H1 (cell line): ENCODE results near the gene GPD1L. TPM values are rescaled to one million over a fixed set of nuclear protein-coding genes. Genes with fewer than 3 reads are reported as not detected.

ENCODE experiments used
- CTCF ChIA-PET: fragments of 300-600 bp; sonication (Branson Sonifier 250); formaldehyde crosslinking; loops from one replicate; lab custom pipeline; 2021; ENCODE audit not compliant: partially characterized antibody; lab: Charles Lee
- POLR2A ChIA-PET: fragments of 300-600 bp; sonication (Branson Sonifier 250); formaldehyde crosslinking; loops from one replicate; lab custom pipeline; 2021; ENCODE audit warnings: inconsistent platforms; ENCODE audit not compliant: partially characterized antibody; lab: Charles Lee
- DNase-seq, 2 experiments: peaks; one replicate each; pipeline versions ENCODE4 v3.0.0 to v3.0.0-alpha.2; 2010 to 2022; ENCODE audit warnings: low spot score in 2 of 2, low read depth in 1 of 2, mixed read lengths in 1 of 2
- FAIRE-seq: peaks from 2 replicates; lab custom pipeline; 2011; peaks lifted over from hg19 to GRCh38; lab: Jason Lieb, UNC
- H2AFZ ChIP-seq: 2 replicates; pipeline ENCODE4 v1.8.1; 2012; ENCODE audit warnings: low read length, inconsistent platforms
- H2AK5ac ChIP-seq: 2 replicates; pipeline ENCODE4 v1.6.1; 2013; ENCODE audit warnings: low read depth, low read length
- H2BK120ac ChIP-seq: replicated peaks from 2 replicates; pipeline ENCODE3; 2013; ENCODE audit warnings: low read depth, low read length, inconsistent platforms
- H2BK12ac ChIP-seq: 2 replicates; pipeline ENCODE4 v1.6.1; 2013; ENCODE audit warnings: low read depth, low read length
- H2BK15ac ChIP-seq: 2 replicates; pipeline ENCODE4 v1.6.1; 2013; ENCODE audit warnings: low read length
- H2BK20ac ChIP-seq: 2 replicates; pipeline ENCODE4 v1.6.1; 2013; ENCODE audit warnings: low read length
- H2BK5ac ChIP-seq: 2 replicates; pipeline ENCODE4 v1.6.1; 2013; ENCODE audit warnings: low read depth, low read length
- H3K14ac ChIP-seq: 2 replicates; pipeline ENCODE4 v1.6.1; 2013; ENCODE audit warnings: inconsistent platforms; ENCODE audit not compliant: insufficient read length
- H3K18ac ChIP-seq: 2 replicates; pipeline ENCODE4 v1.6.1; 2013; ENCODE audit warnings: low read length; ENCODE audit errors: extremely low read depth
- H3K23ac ChIP-seq: 2 replicates; pipeline ENCODE4 v1.6.1; 2013; ENCODE audit warnings: inconsistent platforms; ENCODE audit not compliant: insufficient read length
- H3K23me2 ChIP-seq: 2 replicates; pipeline ENCODE4 v1.6.1; 2013; ENCODE audit warnings: low read depth, low read length
- H3K27ac ChIP-seq: 2 replicates; pipeline ENCODE4 v1.6.1; 2011; ENCODE audit warnings: low read depth, low read length, inconsistent platforms
- H3K27me3 ChIP-seq, 4 experiments: replicated peaks in 1 of 4; 1 replicate in 1 of 4; 2 replicates in 3 of 4; pipeline versions ENCODE4 v1.6.1 to v1.8.1; 2011 to 2013; ENCODE audit warnings: low read length in 3 of 4, mild to moderate bottlenecking in 3 of 4, inconsistent platforms in 2 of 4, mixed read lengths in 2 of 4, moderate library complexity in 1 of 4; ENCODE audit not compliant: control insufficient read depth in 3 of 4, insufficient read depth in 3 of 4; ENCODE audit errors: extremely low read depth in 1 of 4
- H3K36me3 ChIP-seq, 4 experiments: 2 replicates each; pipeline versions ENCODE4 v1.6.1 to v1.8.1; 2011 to 2013; ENCODE audit warnings: mild to moderate bottlenecking in 4 of 4, low read length in 3 of 4, moderate library complexity in 2 of 4, control low read depth in 1 of 4, inconsistent platforms in 1 of 4; ENCODE audit not compliant: insufficient read depth in 4 of 4, control insufficient read depth in 2 of 4
- H3K4ac ChIP-seq: replicated peaks from 2 replicates; pipeline ENCODE3; 2013; ENCODE audit warnings: low read length, low read depth, mixed read lengths, inconsistent platforms; ENCODE audit not compliant: insufficient read length
- H3K4me1 ChIP-seq, 4 experiments: replicated peaks in 1 of 4; 1 replicate in 1 of 4; 2 replicates in 3 of 4; pipeline versions ENCODE4 v1.6.1 to v1.8.1; 2011 to 2013; ENCODE audit warnings: low read length in 3 of 4, inconsistent platforms in 2 of 4, mixed read lengths in 1 of 4; ENCODE audit not compliant: insufficient read depth in 4 of 4, control insufficient read depth in 3 of 4
- H3K4me2 ChIP-seq, 2 experiments: 2 replicates each; pipeline versions ENCODE4 v1.6.1 to v1.8.1; 2011 to 2013; ENCODE audit warnings: low read depth in 2 of 2, low read length in 2 of 2, control low read depth in 1 of 2, inconsistent platforms in 1 of 2, mild to moderate bottlenecking in 1 of 2; ENCODE audit not compliant: insufficient read depth in 1 of 2
- H3K4me3 ChIP-seq, 4 experiments: fragments of 200-600, 300-600 bp in 1 of 4; sonication (generic), shearing (Covaris generic), sonication (Bioruptor Twin) in 1 of 4; 2 replicates each; pipeline versions ENCODE4 v1.5.1 to v1.8.1; 2011 to 2016; ENCODE audit warnings: low read length in 4 of 4, low read depth in 3 of 4, control low read depth in 2 of 4, inconsistent platforms in 2 of 4, mild to moderate bottlenecking in 2 of 4, mixed read lengths in 1 of 4, moderate library complexity in 1 of 4; ENCODE audit not compliant: insufficient read depth in 2 of 4; ENCODE audit errors: extremely low read depth in 1 of 4
- H3K56ac ChIP-seq: replicated peaks from 2 replicates; pipeline ENCODE3; 2013; ENCODE audit warnings: low read depth, mild to moderate bottlenecking, mixed read lengths, low read length, inconsistent platforms; ENCODE audit not compliant: insufficient read length
- H3K79me1 ChIP-seq: 2 replicates; pipeline ENCODE4 v1.6.1; 2013; ENCODE audit warnings: low read depth, low read length, control low read depth
- H3K79me2 ChIP-seq, 2 experiments: 2 replicates each; pipeline versions ENCODE4 v1.6.1 to v1.8.1; 2012 to 2013; ENCODE audit warnings: low read length in 2 of 2, mild to moderate bottlenecking in 2 of 2, inconsistent platforms in 1 of 2; ENCODE audit not compliant: insufficient read depth in 2 of 2, control insufficient read depth in 1 of 2
- H3K9ac ChIP-seq, 4 experiments: replicated peaks in 1 of 4; 1 replicate in 1 of 4; 2 replicates in 3 of 4; pipeline versions ENCODE4 v1.6.1 to v1.8.1; 2011 to 2013; ENCODE audit warnings: low read depth in 3 of 4, low read length in 3 of 4, control low read depth in 2 of 4, mild to moderate bottlenecking in 2 of 4, moderate library complexity in 2 of 4, inconsistent platforms in 1 of 4; ENCODE audit errors: extremely low read depth in 1 of 4
- H3K9me3 ChIP-seq, 2 experiments: 2 replicates each; pipeline versions ENCODE4 v1.6.1 to v1.8.1; 2012 to 2013; ENCODE audit warnings: mild to moderate bottlenecking in 2 of 2, moderate library complexity in 2 of 2, control low read depth in 1 of 2, inconsistent platforms in 1 of 2, low read depth in 1 of 2, low read length in 1 of 2, mixed read lengths in 1 of 2; ENCODE audit not compliant: insufficient read depth in 2 of 2
- H4K20me1 ChIP-seq, 2 experiments: replicated peaks in 1 of 2; 2 replicates each; pipeline versions ENCODE3 to v1.8.1; 2011 to 2013; ENCODE audit warnings: inconsistent platforms in 2 of 2, low read length in 2 of 2, mild to moderate bottlenecking in 1 of 2; ENCODE audit not compliant: insufficient read depth in 2 of 2, control insufficient read depth in 1 of 2
- H4K5ac ChIP-seq: 2 replicates; pipeline ENCODE4 v1.6.1; 2013; ENCODE audit warnings: low read length, low read depth, mixed read lengths, inconsistent platforms; ENCODE audit not compliant: insufficient read length
- H4K8ac ChIP-seq: 2 replicates; pipeline ENCODE4 v1.8.0; 2013; ENCODE audit warnings: mild to moderate bottlenecking, moderate library complexity, low read length, inconsistent platforms; ENCODE audit not compliant: insufficient read depth; ENCODE audit errors: extremely low read depth
- H4K91ac ChIP-seq: replicated peaks from 2 replicates; pipeline ENCODE3; 2013; ENCODE audit warnings: low read length, mixed read lengths, inconsistent platforms; ENCODE audit not compliant: insufficient read length
- BACH1 ChIP-seq: IDR thresholded peaks from 2 replicates; pipeline ENCODE4 v1.6.1; 2012; ENCODE audit warnings: low read length, improper control_type of control experiment
- CREB1 ChIP-seq: IDR thresholded peaks from 2 replicates; pipeline ENCODE4 v1.6.1; 2012; ENCODE audit warnings: inconsistent platforms
- CTCF ChIP-seq, 3 experiments: IDR thresholded peaks; 1 replicate in 2 of 3; 2 replicates in 1 of 3; pipeline versions ENCODE4 v1.5.1 to v1.6.1; 2011; ENCODE audit warnings: low read length in 3 of 3, mild to moderate bottlenecking in 3 of 3, inconsistent platforms in 2 of 3, low read depth in 1 of 3, moderate library complexity in 1 of 3; ENCODE audit not compliant: insufficient read depth in 1 of 3; ENCODE audit errors: control extremely low read depth in 1 of 3
- JUND ChIP-seq: IDR thresholded peaks from 2 replicates; pipeline ENCODE4 v1.6.1; 2011; ENCODE audit warnings: mild to moderate bottlenecking, improper control_type of control experiment, low read length
- MAFK ChIP-seq: IDR thresholded peaks from 2 replicates; pipeline ENCODE4 v1.6.1; 2012; ENCODE audit warnings: low read depth, mild to moderate bottlenecking, improper control_type of control experiment, low read length
- POU5F1 ChIP-seq: IDR thresholded peaks from 2 replicates; pipeline ENCODE4 v1.6.1; 2011; ENCODE audit warnings: low read depth, mild to moderate bottlenecking, low read length, moderate library complexity
- RAD21 ChIP-seq, 2 experiments: IDR thresholded peaks in 1 of 2; conservative IDR thresholded peaks in 1 of 2; 2 replicates each; pipeline ENCODE4 v1.6.1; 2011; ENCODE audit warnings: low read depth in 2 of 2, low read length in 2 of 2, improper control_type of control experiment in 1 of 2, inconsistent platforms in 1 of 2, mild to moderate bottlenecking in 1 of 2, moderate library complexity in 1 of 2
- SIRT6 ChIP-seq: IDR thresholded peaks from one replicate; pipeline ENCODE4 v1.7.1; 2012; ENCODE audit warnings: low read length, inconsistent platforms
- TBP ChIP-seq: IDR thresholded peaks from 2 replicates; pipeline ENCODE4 v1.6.1; 2011; ENCODE audit warnings: low read depth, low read length, improper control_type of control experiment
- TCF12 ChIP-seq: IDR thresholded peaks from 2 replicates; pipeline ENCODE4 v1.6.1; 2011; ENCODE audit warnings: low read depth, mild to moderate bottlenecking, low read length
- YY1 ChIP-seq: IDR thresholded peaks from 2 replicates; pipeline ENCODE4 v1.6.1; 2011; ENCODE audit warnings: low read depth, mild to moderate bottlenecking, low read length
- WGBS, 2 experiments: shearing (Covaris generic) in 1 of 2; methylation state at CpG; one replicate each; pipeline versions ENCODE4 v1.1.6 to v1.1.7; 2013 to 2015; ENCODE audit warnings: low lambda C conversion rate in 2 of 2, mixed read lengths in 2 of 2, inconsistent platforms in 1 of 2, low coverage in 1 of 2, missing lambda C conversion rate in 1 of 2; ENCODE audit not compliant: insufficient replicate concordance in 2 of 2, insufficient coverage in 1 of 2, insufficient read length in 1 of 2; ENCODE audit errors: extremely low coverage in 1 of 2, missing lambda C conversion rate in 1 of 2; 5-methylcytosine and 5-hydroxymethylcytosine counted together
- polyA plus RNA-seq, 7 experiments: library from polyadenylated mRNA; depleted of rRNA in 3 of 7; stranded (reverse) in 5 of 7; unstranded in 2 of 7; fragments of >200 nt in 5 of 7; fragments of 200-250 nt in 2 of 7; gene quantifications; 1 replicate in 5 of 7; 2 replicates in 1 of 7; 4 replicates in 1 of 7; pipeline versions ENCODE4 v1.2.1 to v1.2.3, GENCODE V29; 2011 to 2013; ENCODE audit warnings: missing spikeins in 2 of 7, mixed read lengths in 2 of 7
- total RNA-seq: library from RNA; stranded (reverse); fragmentation: NEBNext Ultra II Directional; extraction: Animal tissue kit (Norgen Biotek cat#: 25700); gene quantifications from 2 replicates; pipeline ENCODE4 v1.2.1, GENCODE V29; 2021

Gene GPD1L
- total and polyA plus RNA-seq, 2 of the 8 experiments (the other 6 are each of a cell fraction or from before 2014, with no cell fraction given) = 2.4 to 8.4 TPM

GRCh38 chr3:32177702-32178198 lies 71.3 kb downstream of the GPD1L start:
- peak overlapping the region; percentile 86; the same call in 1 of the 2 replicates for H2AFZ ChIP-seq
- H3K9ac ChIP-seq = no peak overlapping the region
- H3K9me3 ChIP-seq = no peaks in the 10 kb centered on the region
- FAIRE-seq (peak; percentile 96), DNase-seq (peak in 1 of 2 experiments; percentile 73)
- CTCF ChIA-PET = interaction anchor here (0.7 to 6.2 kb wide), 60 partner anchors 9 to 495 kb away, joined by 3 to 97 read pairs (median 4); partner anchors contain the start of gene CMTM8
- H3K27me3 ChIP-seq = no peaks in the 10 kb centered on the region
- H3K27ac ChIP-seq = no peak overlapping the region
- H3K4me1 ChIP-seq = peaks cover 0 to 3% (median 0%) of the 10 kb centered on the region in 4 experiments; a peak in 1 of 7 replicates
- H2AK5ac ChIP-seq = no peak overlapping the region
- H2BK15ac ChIP-seq = 0 out of 2 replicates have a peak overlapping the region, but pooled peaks have one; percentile 18
- no peak overlapping the region for H4K91ac ChIP-seq
- no peak overlapping the region for H3K4me3 ChIP-seq
- no peak overlapping the region for H4K5ac ChIP-seq
- no peak overlapping the region for H2BK120ac ChIP-seq
- no peak overlapping the region for H3K14ac ChIP-seq
- H4K8ac ChIP-seq = no peak overlapping the region
- no peak overlapping the region for H3K23ac ChIP-seq
- no peaks in the 10 kb centered on the region for H3K79me2 ChIP-seq
- peak overlapping the region; percentile 50; the same call in 1 of the 2 replicates for H2BK12ac ChIP-seq
- H3K18ac ChIP-seq = no peak overlapping the region
- POLR2A ChIA-PET = no interaction called here
- no peak overlapping the region for H3K4me2 ChIP-seq
- no peak overlapping the region for H3K56ac ChIP-seq
- 35% methylated on average over 5 of the region's 5 CpGs; no CpG with 5 or more reads in 1 of the 2 experiments for WGBS, 2 experiments
- no peak overlapping the region for H3K4ac ChIP-seq
- H4K20me1 ChIP-seq = no peaks in the 10 kb centered on the region
- no peak overlapping the region for H2BK5ac ChIP-seq
- H2BK20ac ChIP-seq = no peak overlapping the region
- H3K23me2 ChIP-seq = no peaks in the 10 kb centered on the region
- H3K36me3 ChIP-seq = no peaks in the 10 kb centered on the region
- no peaks in the 10 kb centered on the region for H3K79me1 ChIP-seq
- TF ChIP-seq RAD21 (IDR thresholded peaks at IDR 0.05 in 1 of 2, conservative IDR thresholded peaks at IDR 0.05 in 1 of 2; ENCODE audit: low read depth in 2 of 2, low read length in 2 of 2) (peak; percentile 89 to 90), YY1 (peak; percentile 58; the same call in 1 of the 2 replicates), CREB1 (0 out of 2 replicates have a peak, but pooled peaks have one; percentile 22), JUND (no peak), SIRT6 (no peak), TCF12 (0 out of 2 replicates have a peak, but pooled peaks have one; percentile 51), MAFK (peak; percentile 81; the same call in 1 of the 2 replicates), CTCF (IDR thresholded peaks at IDR 0.05; ENCODE audit: control extremely low read depth in 1 of 3, insufficient read depth in 1 of 3, low read depth in 1 of 3, low read length in 3 of 3) (peak; percentile 55 to 100 (median 96)), POU5F1 (no peak), BACH1 (peak; percentile 92), TBP (no peak)
